Neural progenitor cell (in vitro differentiated cells): ENCODE data around the gene ARHGAP26.

ENCODE experiments used
- CTCF ChIP-seq: fragments of 200-600 bp; sonication (generic); IDR thresholded peaks from 2 replicates; pipeline ENCODE4 v1.5.1; 2017; ENCODE audit warnings: antibody characterized with exemption, mild to moderate bottlenecking
- EZH2 ChIP-seq: fragments of 200-600 bp; sonication (generic); IDR thresholded peaks from 2 replicates; pipeline ENCODE4 v1.6.1; 2017; ENCODE audit warnings: antibody characterized with exemption, mild to moderate bottlenecking, moderate library complexity
- EZH2phosphoT487 ChIP-seq: fragments of 200-600 bp; sonication (generic); IDR thresholded peaks from 2 replicates; pipeline ENCODE4 v1.6.1; 2017; ENCODE audit warnings: antibody characterized with exemption

- TF ChIP-seq CTCF, result no peak
- no peak for TF ChIP-seq EZH2
- TF ChIP-seq EZH2phosphoT487, result no peak
Observed at GRCh38 chr5:142842994-142843905, 73.1 kb downstream of the ARHGAP26 start.
